Endodermal cell (in vitro differentiated cells): ENCODE data around the gene AMY2B. TPM values are rescaled to one million over a fixed set of nuclear protein-coding genes. Genes with fewer than 3 reads are reported as not detected.

Experiments used
- DNase-seq: peaks from one replicate; pipeline ENCODE4 v3.0.0-alpha.2; 2017
- H3K27ac ChIP-seq: 2 replicates; pipeline ENCODE4 v1.5.1; 2013; ENCODE audit warnings: mild to moderate bottlenecking, low read depth, low read length, moderate library complexity
- H3K27me3 ChIP-seq: 2 replicates; pipeline ENCODE4 v1.6.1; 2013; ENCODE audit warnings: mild to moderate bottlenecking, low read length, moderate library complexity; ENCODE audit not compliant: insufficient read depth, control insufficient read depth, poor library complexity, severe bottlenecking
- H3K36me3 ChIP-seq: 2 replicates; pipeline ENCODE4 v1.7.0; 2013; ENCODE audit warnings: mild to moderate bottlenecking, low read length, moderate library complexity; ENCODE audit not compliant: control insufficient read depth, insufficient read depth
- H3K4me1 ChIP-seq: one replicate; pipeline ENCODE4 v1.7.0; 2013; ENCODE audit warnings: low read length; ENCODE audit not compliant: control insufficient read depth, insufficient read depth
- H3K4me3 ChIP-seq: 2 replicates; pipeline ENCODE4 v1.5.1; 2013; ENCODE audit warnings: mild to moderate bottlenecking, low read length, moderate library complexity
- H3K9ac ChIP-seq: 2 replicates; pipeline ENCODE4 v1.6.1; 2013; ENCODE audit warnings: mild to moderate bottlenecking, low read length, moderate library complexity; ENCODE audit not compliant: poor library complexity, severe bottlenecking; ENCODE audit errors: extremely low read depth
- H3K9me3 ChIP-seq: 2 replicates; pipeline ENCODE4 v1.6.1; 2013; ENCODE audit warnings: mild to moderate bottlenecking, low read length, moderate library complexity; ENCODE audit not compliant: control insufficient read depth
- H3K27ac Mint-ChIP-seq: 2 replicates; pipeline ENCODE4 v1.8.0; 2020; ENCODE audit warnings: mixed read lengths
- H3K27me3 Mint-ChIP-seq: 2 replicates; pipeline ENCODE4 v1.8.0; 2021; ENCODE audit warnings: mild to moderate bottlenecking, mixed read lengths; ENCODE audit not compliant: insufficient read depth
- H3K36me3 Mint-ChIP-seq: 2 replicates; pipeline ENCODE4 v1.8.0; 2020; ENCODE audit warnings: low read depth, mixed read lengths
- H3K4me1 Mint-ChIP-seq: 2 replicates; pipeline ENCODE4 v1.8.0; 2020; ENCODE audit warnings: mixed read lengths
- H3K4me3 Mint-ChIP-seq: 2 replicates; pipeline ENCODE4 v1.8.0; 2020; ENCODE audit warnings: mild to moderate bottlenecking, moderate library complexity, mixed read lengths
- H3K9me3 Mint-ChIP-seq: 2 replicates; pipeline ENCODE4 v1.8.0; 2020; ENCODE audit warnings: mild to moderate bottlenecking, mixed read lengths
- CTCF ChIP-seq: fragments of 200-600 bp; sonication (generic); conservative IDR thresholded peaks from 2 replicates; pipeline ENCODE4 v1.5.0; 2021; ENCODE audit warnings: antibody characterized with exemption, mild to moderate bottlenecking
- WGBS, 2 experiments: methylation state at CpG; one replicate each; pipeline versions ENCODE4 v1.1.5 to v1.1.7; 2013; ENCODE audit warnings: missing lambda C conversion rate in 2 of 2, mixed read lengths in 1 of 2; ENCODE audit not compliant: insufficient coverage in 1 of 2, insufficient read length in 1 of 2; 5-methylcytosine and 5-hydroxymethylcytosine counted together
- total RNA-seq, 2 donors: library from RNA; stranded (reverse); fragmentation: NEBNext Ultra II Directional in 1 of 2; extraction: Animal tissue kit (Norgen Biotek cat#: 25700) in 1 of 2; gene quantifications; 2 replicates in 1 of 2; 3 replicates in 1 of 2; pipeline ENCODE4 v1.2.1, GENCODE V29; 2021

AMY2B gene
- total RNA-seq, 2 donors from 2014 or later: 1.6 to 3.1 TPM

- peak within 1 kb of the TSS; percentile 91 for H3K4me3 ChIP-seq
- H3K9me3 ChIP-seq: no peaks in the 10 kb centered on the region
- Mint-ChIP-seq H3K27me3 (no peaks in the 10 kb centered on the region), H3K27ac (peak within 1 kb of the TSS; percentile 99), H3K4me1 (peaks cover 13% of the 10 kb centered on the region), H3K9me3 (no peaks in the 10 kb centered on the region), H3K4me3 (peak within 1 kb of the TSS; percentile 92), H3K36me3 (peaks cover 9% of the 10 kb centered on the region)
- H3K4me1 ChIP-seq: no peaks in the 10 kb centered on the region
- 0% methylated on average over 26 to 61 of the region's 62 CpGs for WGBS, 2 experiments
- peak within 1 kb of the TSS; percentile 96 for H3K27ac ChIP-seq
- TF ChIP-seq CTCF: no peak
- peak; percentile 91 for DNase-seq
- H3K36me3 ChIP-seq: no peaks in the 10 kb centered on the region
- H3K9ac ChIP-seq: peak within 1 kb of the TSS; percentile 90
- H3K27me3 ChIP-seq: no peaks in the 10 kb centered on the region
These were observed 45.5 kb upstream of the AMY2B start, which contains the start of gene RNPC3 for GRCh38 chr1:103525607-103526507. TSS of gene RNPC3 (plus strand) at chr1:103525699. CDS start at chr1:103526071, 372 bp downstream.

- H3K9ac ChIP-seq: no peak overlapping the region
- no peaks in the 10 kb centered on the region for H3K4me1 ChIP-seq
- H3K27ac Mint-ChIP-seq: no peak overlapping the region
- H3K36me3 ChIP-seq: peaks cover 6% of the 10 kb centered on the region
- no peak overlapping the region for H3K27ac ChIP-seq
- no peaks in the 10 kb centered on the region for H3K27me3 Mint-ChIP-seq
- peak overlapping the region; percentile 92 for H3K4me3 Mint-ChIP-seq
- no peak for DNase-seq
- peaks cover 13% of the 10 kb centered on the region for H3K4me1 Mint-ChIP-seq
- TF ChIP-seq CTCF: no peak
- 75% methylated on average over 2 of the region's 2 CpGs; no CpG with 5 or more reads in 1 of the 2 experiments for WGBS, 2 experiments
- no peaks in the 10 kb centered on the region for H3K27me3 ChIP-seq
- H3K9me3 Mint-ChIP-seq: no peaks in the 10 kb centered on the region
- no peaks in the 10 kb centered on the region for H3K9me3 ChIP-seq
- peak overlapping the region; percentile 91 for H3K4me3 ChIP-seq
- H3K36me3 Mint-ChIP-seq: peaks cover 22% of the 10 kb centered on the region
These were observed 44.1 kb upstream of the AMY2B start for GRCh38 chr1:103527331-103527730.

GRCh38 chr1:103529746-103530145 is 41.6 kb upstream of the AMY2B start:
- H3K4me3 Mint-ChIP-seq: no peak overlapping the region
- H3K4me1 Mint-ChIP-seq: peaks cover 13% of the 10 kb centered on the region
- no peak overlapping the region for H3K27ac ChIP-seq

More at GRCh38 chr1:103529746-103530145, 41.6 kb upstream of the AMY2B start:
- Histone ChIP-seq H3K4me3 (no peak overlapping the region), H3K36me3 (peaks cover 17% of the 10 kb centered on the region), H3K4me1 (no peaks in the 10 kb centered on the region), H3K9me3 (no peaks in the 10 kb centered on the region), H3K27me3 (no peaks in the 10 kb centered on the region), H3K9ac (no peak overlapping the region)
- Mint-ChIP-seq H3K9me3 (no peaks in the 10 kb centered on the region), H3K27me3 (no peaks in the 10 kb centered on the region), H3K36me3 (peaks cover 22% of the 10 kb centered on the region), H3K27ac (no peak overlapping the region)
- 78 to 96% methylated on average over 4 to 7 of the region's 8 CpGs for WGBS, 2 experiments
- no peak for TF ChIP-seq CTCF
- peak; percentile 71 for DNase-seq
